ENCODE results near the gene CLEC9A. TPM values are rescaled to one million over a fixed set of nuclear protein-coding genes. Genes with fewer than 3 reads are reported as not detected.

CLEC9A gene
- total and polyA plus RNA-seq, 2 of the 8 experiments (the other 6 are each of a cell fraction or from before 2014, with no cell fraction given) = not detected

GRCh38 chr12:9999016-9999415 lies 31.5 kb upstream of the CLEC9A start, which contains the start of gene CLEC1B:
CLEC1B (minus strand) TSS chr12:9999121; CDS start chr12:9999100, 21 bp downstream.
- no peak within 1 kb of the TSS for H3K23ac ChIP-seq (ENCODE audit: insufficient read length)
- no peak for FAIRE-seq
- no peak within 1 kb of the TSS for H3K18ac ChIP-seq (ENCODE audit: extremely low read depth, low read length)
- no peak within 1 kb of the TSS for H4K5ac ChIP-seq (ENCODE audit: insufficient read length, low read depth, low read length)
- H3K79me1 ChIP-seq (ENCODE audit: low read depth, low read length) = no peaks in the 10 kb centered on the region
- H2BK20ac ChIP-seq (ENCODE audit: low read length) = no peak within 1 kb of the TSS
- H2AK5ac ChIP-seq (ENCODE audit: low read depth, low read length) = no peak within 1 kb of the TSS
- no peak within 1 kb of the TSS for H3K9ac ChIP-seq (replicated peaks in 1 of 4; ENCODE audit: extremely low read depth in 1 of 4, low read depth in 3 of 4, low read length in 3 of 4)
- H3K27ac ChIP-seq (ENCODE audit: low read depth, low read length) = no peak within 1 kb of the TSS
- H3K4me3 ChIP-seq (ENCODE audit: extremely low read depth in 1 of 4, insufficient read depth in 2 of 4, low read depth in 3 of 4, low read length in 4 of 4) = no peak within 1 kb of the TSS
- H4K8ac ChIP-seq (ENCODE audit: extremely low read depth, insufficient read depth, low read length) = no peak within 1 kb of the TSS
- H2BK5ac ChIP-seq (ENCODE audit: low read depth, low read length) = no peak within 1 kb of the TSS
- no peaks in the 10 kb centered on the region for H3K79me2 ChIP-seq (ENCODE audit: control insufficient read depth in 1 of 2, insufficient read depth in 2 of 2, low read length in 2 of 2)
- no peak within 1 kb of the TSS for H3K4ac ChIP-seq (replicated peaks; ENCODE audit: insufficient read length, low read depth, low read length)
- no peak within 1 kb of the TSS for H3K56ac ChIP-seq (replicated peaks; ENCODE audit: insufficient read length, low read depth, low read length)
- no peak within 1 kb of the TSS for H2BK12ac ChIP-seq (ENCODE audit: low read depth, low read length)
- no peak within 1 kb of the TSS for H2BK120ac ChIP-seq (replicated peaks; ENCODE audit: low read depth, low read length)
- no peak within 1 kb of the TSS for H2AFZ ChIP-seq (ENCODE audit: low read length)
- H3K23me2 ChIP-seq (ENCODE audit: low read depth, low read length) = no peaks in the 10 kb centered on the region
- no peak within 1 kb of the TSS for H3K14ac ChIP-seq (ENCODE audit: insufficient read length)
- H3K4me1 ChIP-seq (replicated peaks in 1 of 4; ENCODE audit: control insufficient read depth in 3 of 4, insufficient read depth in 4 of 4, low read length in 3 of 4) = no peaks in the 10 kb centered on the region
- no peak for DNase-seq (ENCODE audit: low read depth in 1 of 2, low spot score in 2 of 2)
- 86% methylated on average over 3 of the region's 3 CpGs; no CpG with 5 or more reads in 1 of the 2 experiments for WGBS, 2 experiments (ENCODE audit: extremely low coverage in 1 of 2, insufficient coverage in 1 of 2, insufficient read length in 1 of 2, insufficient replicate concordance in 2 of 2, low coverage in 1 of 2, low lambda C conversion rate in 2 of 2, missing lambda C conversion rate in 1 of 2)
- peaks cover 0 to 1% (median 0%) of the 10 kb centered on the region in 4 experiments; a peak in 1 of 7 replicates for H3K27me3 ChIP-seq (replicated peaks in 1 of 4; ENCODE audit: control insufficient read depth in 3 of 4, extremely low read depth in 1 of 4, insufficient read depth in 3 of 4, low read length in 3 of 4)
- no peak within 1 kb of the TSS for H4K91ac ChIP-seq (replicated peaks; ENCODE audit: insufficient read length, low read length)
- no peaks in the 10 kb centered on the region for H4K20me1 ChIP-seq (replicated peaks in 1 of 2; ENCODE audit: control insufficient read depth in 1 of 2, insufficient read depth in 2 of 2, low read length in 2 of 2)
- no peak within 1 kb of the TSS for H3K4me2 ChIP-seq (ENCODE audit: insufficient read depth in 1 of 2, low read depth in 2 of 2, low read length in 2 of 2)
- no peak within 1 kb of the TSS for H2BK15ac ChIP-seq (ENCODE audit: low read length)
- H3K36me3 ChIP-seq (ENCODE audit: control insufficient read depth in 2 of 4, insufficient read depth in 4 of 4, low read length in 3 of 4) = no peaks in the 10 kb centered on the region
- H3K9me3 ChIP-seq (ENCODE audit: insufficient read depth in 2 of 2, low read depth in 1 of 2, low read length in 1 of 2) = no peaks in the 10 kb centered on the region
- CTCF ChIA-PET (ENCODE audit: partially characterized antibody) = interaction anchor here (0.6 to 3.7 kb wide), 7 partner anchors 11 to 185 kb away, joined by 3 to 31 read pairs (median 3); partner anchors contain the start of gene CLEC12B
- POLR2A ChIA-PET (ENCODE audit: partially characterized antibody) = no interaction called here
- TF ChIP-seq ATF3 (IDR thresholded peaks at IDR 0.05; ENCODE audit: insufficient read depth, low read depth, low read length) (no peak), NRF1 (IDR thresholded peaks at IDR 0.05; ENCODE audit: low read depth, low read length) (no peak), SP2 (IDR thresholded peaks at IDR 0.05; ENCODE audit: low read length) (no peak), KDM1A (IDR thresholded peaks at IDR 0.05; ENCODE audit: borderline replicate concordance, low read length) (no peak), CBX8 (IDR thresholded peaks at IDR 0.05; ENCODE audit: borderline replicate concordance, low read depth, low read length) (no peak), PHF8 (conservative IDR thresholded peaks at IDR 0.05; ENCODE audit: low read depth, low read length) (no peak), SAP30 (IDR thresholded peaks at IDR 0.05; ENCODE audit: insufficient read depth, insufficient replicate concordance, low read length) (no peak), POLR2AphosphoS5 (IDR thresholded peaks at IDR 0.05; ENCODE audit: low read depth, low read length) (no peak), SIN3A (conservative IDR thresholded peaks at IDR 0.05 in 1 of 2, IDR thresholded peaks at IDR 0.05 in 1 of 2; ENCODE audit: low read depth in 1 of 2, low read length in 2 of 2) (no peak), POLR2A (IDR thresholded peaks at IDR 0.05; ENCODE audit: control extremely low read depth in 1 of 2, low read depth in 2 of 2, low read length in 2 of 2) (no peak), JUND (IDR thresholded peaks at IDR 0.05; ENCODE audit: low read length) (no peak), EZH2 (IDR thresholded peaks at IDR 0.05; ENCODE audit: low read depth, low read length, severe bottlenecking) (no peak), RXRA (IDR thresholded peaks at IDR 0.05; ENCODE audit: insufficient read depth, low read depth, low read length) (no peak), SP1 (IDR thresholded peaks at IDR 0.05; ENCODE audit: low read depth, low read length) (no peak), SRF (IDR thresholded peaks at IDR 0.05; ENCODE audit: low read depth, low read length) (no peak)
